Endodermal cell (in vitro differentiated cells): Measurements from ENCODE around the gene NTN4. TPM values are rescaled to one million over a fixed set of nuclear protein-coding genes. Genes with fewer than 3 reads are reported as not detected.
A peak's percentile ranks its signal among the peaks of the same experiment; 100 is the strongest.
"Not testable (repeated sequence)": the region's sequence is repeated elsewhere in the genome, so short reads cannot be mapped to it uniquely, and the experiment has no call there.

Source experiments
- DNase-seq: peaks from one replicate; pipeline ENCODE4 v3.0.0-alpha.2; 2017
- H3K27ac ChIP-seq: 2 replicates; pipeline ENCODE4 v1.5.1; 2013; ENCODE audit warnings: mild to moderate bottlenecking, low read depth, low read length, moderate library complexity
- H3K27me3 ChIP-seq: 2 replicates; pipeline ENCODE4 v1.6.1; 2013; ENCODE audit warnings: mild to moderate bottlenecking, low read length, moderate library complexity; ENCODE audit not compliant: insufficient read depth, control insufficient read depth, poor library complexity, severe bottlenecking
- H3K36me3 ChIP-seq: 2 replicates; pipeline ENCODE4 v1.7.0; 2013; ENCODE audit warnings: mild to moderate bottlenecking, low read length, moderate library complexity; ENCODE audit not compliant: control insufficient read depth, insufficient read depth
- H3K4me1 ChIP-seq: one replicate; pipeline ENCODE4 v1.7.0; 2013; ENCODE audit warnings: low read length; ENCODE audit not compliant: control insufficient read depth, insufficient read depth
- H3K4me3 ChIP-seq: 2 replicates; pipeline ENCODE4 v1.5.1; 2013; ENCODE audit warnings: mild to moderate bottlenecking, low read length, moderate library complexity
- H3K9ac ChIP-seq: 2 replicates; pipeline ENCODE4 v1.6.1; 2013; ENCODE audit warnings: mild to moderate bottlenecking, low read length, moderate library complexity; ENCODE audit not compliant: poor library complexity, severe bottlenecking; ENCODE audit errors: extremely low read depth
- H3K9me3 ChIP-seq: 2 replicates; pipeline ENCODE4 v1.6.1; 2013; ENCODE audit warnings: mild to moderate bottlenecking, low read length, moderate library complexity; ENCODE audit not compliant: control insufficient read depth
- H3K27ac Mint-ChIP-seq: 2 replicates; pipeline ENCODE4 v1.8.0; 2020; ENCODE audit warnings: mixed read lengths
- H3K27me3 Mint-ChIP-seq: 2 replicates; pipeline ENCODE4 v1.8.0; 2021; ENCODE audit warnings: mild to moderate bottlenecking, mixed read lengths; ENCODE audit not compliant: insufficient read depth
- H3K36me3 Mint-ChIP-seq: 2 replicates; pipeline ENCODE4 v1.8.0; 2020; ENCODE audit warnings: low read depth, mixed read lengths
- H3K4me1 Mint-ChIP-seq: 2 replicates; pipeline ENCODE4 v1.8.0; 2020; ENCODE audit warnings: mixed read lengths
- H3K4me3 Mint-ChIP-seq: 2 replicates; pipeline ENCODE4 v1.8.0; 2020; ENCODE audit warnings: mild to moderate bottlenecking, moderate library complexity, mixed read lengths
- H3K9me3 Mint-ChIP-seq: 2 replicates; pipeline ENCODE4 v1.8.0; 2020; ENCODE audit warnings: mild to moderate bottlenecking, mixed read lengths
- CTCF ChIP-seq: fragments of 200-600 bp; sonication (generic); conservative IDR thresholded peaks from 2 replicates; pipeline ENCODE4 v1.5.0; 2021; ENCODE audit warnings: antibody characterized with exemption, mild to moderate bottlenecking
- WGBS, 2 experiments: methylation state at CpG; one replicate each; pipeline versions ENCODE4 v1.1.5 to v1.1.7; 2013; ENCODE audit warnings: missing lambda C conversion rate in 2 of 2, mixed read lengths in 1 of 2; ENCODE audit not compliant: insufficient coverage in 1 of 2, insufficient read length in 1 of 2; 5-methylcytosine and 5-hydroxymethylcytosine counted together
- total RNA-seq, 2 donors: library from RNA; stranded (reverse); fragmentation: NEBNext Ultra II Directional in 1 of 2; extraction: Animal tissue kit (Norgen Biotek cat#: 25700) in 1 of 2; gene quantifications; 2 replicates in 1 of 2; 3 replicates in 1 of 2; pipeline ENCODE4 v1.2.1, GENCODE V29; 2021

NTN4 gene
- total RNA-seq, 2 donors from 2014 or later = 57.4 to 58.2 TPM

GRCh38 chr12:95759039-95759438 lies 31.5 kb downstream of the NTN4 start:
- Histone ChIP-seq H3K36me3 (peaks cover 75% of the 10 kb centered on the region), H3K27me3 (no peaks in the 10 kb centered on the region), H3K4me3 (peak overlapping the region; percentile 16), H3K9me3 (peaks cover 15% of the 10 kb centered on the region), H3K9ac (no peak overlapping the region), H3K27ac (no peak overlapping the region), H3K4me1 (peaks cover 16% of the 10 kb centered on the region)
- no peaks in the 10 kb centered on the region for H3K27me3 Mint-ChIP-seq
- DNase-seq = no peak
- WGBS, 2 experiments = 92 to 100% methylated on average over 2 to 3 of the region's 3 CpGs
- H3K27ac Mint-ChIP-seq = peak overlapping the region; percentile 6
- H3K36me3 Mint-ChIP-seq = peaks cover 40% of the 10 kb centered on the region
- H3K9me3 Mint-ChIP-seq = no peaks in the 10 kb centered on the region
- H3K4me3 Mint-ChIP-seq = no peak overlapping the region
- peaks cover 71% of the 10 kb centered on the region for H3K4me1 Mint-ChIP-seq
- no peak for TF ChIP-seq CTCF

- Mint-ChIP-seq H3K4me3 (no peak overlapping the region), H3K27me3 (no peaks in the 10 kb centered on the region), H3K4me1 (peaks cover 62% of the 10 kb centered on the region), H3K27ac (peak overlapping the region; percentile 66), H3K9me3 (no peaks in the 10 kb centered on the region), H3K36me3 (peaks cover 34% of the 10 kb centered on the region)
- peak overlapping the region; percentile 64 for H3K4me3 ChIP-seq
- peaks cover 15% of the 10 kb centered on the region for H3K9me3 ChIP-seq
- H3K9ac ChIP-seq = no peak overlapping the region
- no peak for DNase-seq
- H3K27ac ChIP-seq = no peak overlapping the region
- H3K4me1 ChIP-seq = peaks cover 13% of the 10 kb centered on the region
- WGBS, 2 experiments = 76 to 78% methylated on average over 5 of the region's 5 CpGs
- no peaks in the 10 kb centered on the region for H3K27me3 ChIP-seq
- TF ChIP-seq CTCF = no peak
- peaks cover 57% of the 10 kb centered on the region for H3K36me3 ChIP-seq
These were observed 34.2 kb downstream of the NTN4 start for GRCh38 chr12:95756362-95756761.

GRCh38 chr12:95755261-95755865 lies 35.2 kb downstream of the NTN4 start:
- Mint-ChIP-seq H3K36me3 (peaks cover 32% of the 10 kb centered on the region), H3K9me3 (no peaks in the 10 kb centered on the region), H3K4me1 (peaks cover 53% of the 10 kb centered on the region), H3K27ac (peak overlapping the region; percentile 90), H3K27me3 (no peaks in the 10 kb centered on the region), H3K4me3 (peak overlapping the region; percentile 49)
- H3K4me3 ChIP-seq = peak overlapping the region; percentile 64
- H3K27ac ChIP-seq = no peak overlapping the region
- peak overlapping the region; percentile 42 for H3K9ac ChIP-seq
- peaks cover 15% of the 10 kb centered on the region for H3K9me3 ChIP-seq
- H3K4me1 ChIP-seq = peaks cover 12% of the 10 kb centered on the region
- peaks cover 57% of the 10 kb centered on the region for H3K36me3 ChIP-seq
- TF ChIP-seq CTCF = no peak
- no peaks in the 10 kb centered on the region for H3K27me3 ChIP-seq
- 78 to 88% methylated on average over 5 to 6 of the region's 6 CpGs for WGBS, 2 experiments
- DNase-seq = no peak

GRCh38 chr12:95746062-95746461 lies 44.5 kb downstream of the NTN4 start:
- Histone ChIP-seq H3K27ac (peak overlapping the region; percentile 7), H3K4me3 (peak overlapping the region; percentile 15), H3K9ac (peak overlapping the region; percentile 55), H3K9me3 (peaks cover 18% of the 10 kb centered on the region), H3K36me3 (peaks cover 46% of the 10 kb centered on the region)
- H3K27me3 Mint-ChIP-seq, H3K27me3 ChIP-seq, DNase-seq, H3K4me1 ChIP-seq: not testable (repeated sequence)
- Mint-ChIP-seq H3K27ac (peak overlapping the region; percentile 94), H3K9me3 (peaks cover 20% of the 10 kb centered on the region), H3K36me3 (peaks cover 55% of the 10 kb centered on the region), H3K4me1 (peaks cover 26% of the 10 kb centered on the region), H3K4me3 (peak overlapping the region; percentile 36)
- 38% methylated on average over 7 of the region's 8 CpGs; no CpG with 5 or more reads in 1 of the 2 experiments for WGBS, 2 experiments
